ENCODE measurements around the gene PLB1.

DNA sequence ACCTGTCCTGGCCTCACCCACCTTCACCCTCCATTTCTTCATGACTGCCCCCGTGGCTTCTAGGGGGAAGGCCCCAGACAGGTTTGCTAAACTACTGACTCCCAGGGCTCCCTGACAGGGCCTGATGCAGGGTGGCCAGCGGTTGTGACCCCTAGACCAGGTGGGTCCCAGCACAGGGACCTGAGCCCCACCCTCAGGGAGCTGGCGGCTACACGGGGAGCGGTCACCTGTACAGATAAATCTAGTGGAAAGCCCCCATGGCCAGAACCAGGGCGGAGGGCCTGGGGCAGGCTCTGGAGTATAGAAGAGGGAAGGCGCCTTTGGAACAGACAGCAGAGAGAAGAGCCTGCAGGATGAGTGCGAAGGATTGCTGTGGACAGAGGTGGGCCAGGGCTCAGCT is 42.5 kb upstream of the PLB1 start:
- TF ChIP-seq, protein P1, sequence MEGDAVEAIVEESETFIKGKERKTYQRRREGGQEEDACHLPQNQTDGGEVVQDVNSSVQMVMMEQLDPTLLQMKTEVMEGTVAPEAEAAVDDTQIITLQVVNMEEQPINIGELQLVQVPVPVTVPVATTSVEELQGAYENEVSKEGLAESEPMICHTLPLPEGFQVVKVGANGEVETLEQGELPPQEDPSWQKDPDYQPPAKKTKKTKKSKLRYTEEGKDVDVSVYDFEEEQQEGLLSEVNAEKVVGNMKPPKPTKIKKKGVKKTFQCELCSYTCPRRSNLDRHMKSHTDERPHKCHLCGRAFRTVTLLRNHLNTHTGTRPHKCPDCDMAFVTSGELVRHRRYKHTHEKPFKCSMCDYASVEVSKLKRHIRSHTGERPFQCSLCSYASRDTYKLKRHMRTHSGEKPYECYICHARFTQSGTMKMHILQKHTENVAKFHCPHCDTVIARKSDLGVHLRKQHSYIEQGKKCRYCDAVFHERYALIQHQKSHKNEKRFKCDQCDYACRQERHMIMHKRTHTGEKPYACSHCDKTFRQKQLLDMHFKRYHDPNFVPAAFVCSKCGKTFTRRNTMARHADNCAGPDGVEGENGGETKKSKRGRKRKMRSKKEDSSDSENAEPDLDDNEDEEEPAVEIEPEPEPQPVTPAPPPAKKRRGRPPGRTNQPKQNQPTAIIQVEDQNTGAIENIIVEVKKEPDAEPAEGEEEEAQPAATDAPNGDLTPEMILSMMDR (IDR thresholded peaks at IDR 0.05; ENCODE audit: poor library complexity): no peak
- TF ChIP-seq EZH2 (IDR thresholded peaks at IDR 0.05; ENCODE audit: borderline replicate concordance): no peak
